Measurements from ENCODE around the gene HOMER2. TPM values are rescaled to one million over a fixed set of nuclear protein-coding genes. Genes with fewer than 3 reads are reported as not detected.

Gene HOMER2
- total RNA-seq, 1 experiment from 2014 or later: 14.2 TPM

- no peak overlapping the region for H4K5ac ChIP-seq (ENCODE audit: insufficient read length, low read depth, low read length)
- no peaks in the 10 kb centered on the region for H3K27me3 ChIP-seq (ENCODE audit: insufficient read depth, low read length)
- no peak overlapping the region for H2BK5ac ChIP-seq (ENCODE audit: insufficient read length, low read length)
- no peak overlapping the region for H3K27ac ChIP-seq (ENCODE audit: insufficient read length, low read depth, low read length)
- H4K20me1 ChIP-seq (ENCODE audit: control insufficient read depth, insufficient read depth, insufficient read length): no peaks in the 10 kb centered on the region
- H3K23ac ChIP-seq (ENCODE audit: insufficient read length, low read depth, low read length): no peak overlapping the region
- no peaks in the 10 kb centered on the region for H3K79me2 ChIP-seq (ENCODE audit: insufficient read depth, low read length)
- no peak overlapping the region for H3K4me3 Mint-ChIP-seq
- peaks cover 0 to 12% of the 10 kb centered on the region in 2 experiments; a peak in 3 of 4 replicates for H3K4me1 Mint-ChIP-seq
- no peak overlapping the region for H3K14ac ChIP-seq (ENCODE audit: insufficient read depth, low read length)
- no peak overlapping the region for H4K8ac ChIP-seq (replicated peaks; ENCODE audit: insufficient read length, low read depth, low read length)
- H2AFZ ChIP-seq (ENCODE audit: low read length): no peak overlapping the region
- WGBS (ENCODE audit: extremely low coverage, insufficient read length, low lambda C conversion rate): no CpG with 5 or more reads among the region's 5 CpGs
- no peak overlapping the region for H3K18ac ChIP-seq (ENCODE audit: insufficient read length, low read depth, low read length)
- H3K27ac Mint-ChIP-seq: no peak overlapping the region
- no peak overlapping the region for H2BK12ac ChIP-seq (ENCODE audit: insufficient read length, low read depth, low read length)
- H2BK20ac ChIP-seq (ENCODE audit: low read depth, low read length, poor library complexity, severe bottlenecking): no peak overlapping the region
- no peak overlapping the region for H3K56ac ChIP-seq (ENCODE audit: insufficient read length, low read depth, low read length)
- H4K91ac ChIP-seq (ENCODE audit: insufficient read length, low read depth, low read length): no peak overlapping the region
- H3K79me1 ChIP-seq (ENCODE audit: insufficient read depth, low read depth, low read length, poor library complexity, severe bottlenecking): no peaks in the 10 kb centered on the region
- H3K4me1 ChIP-seq (ENCODE audit: insufficient read depth, low read length): no peaks in the 10 kb centered on the region
- no peaks in the 10 kb centered on the region for H3K36me3 Mint-ChIP-seq (ENCODE audit: insufficient read depth in 1 of 3, low read depth in 3 of 3)
- DNase-seq: no peak
- no peak overlapping the region for H3K9ac ChIP-seq (ENCODE audit: extremely low read depth, insufficient read length, low read length)
- no peak overlapping the region for H2AK5ac ChIP-seq (ENCODE audit: insufficient read length, low read length)
- H3K27me3 Mint-ChIP-seq (ENCODE audit: low read depth): peaks cover 2% of the 10 kb centered on the region; the same call in 1 of the 2 replicates
- H3K4ac ChIP-seq (ENCODE audit: low read depth, low read length): no peak overlapping the region
- no peaks in the 10 kb centered on the region for H3K9me3 Mint-ChIP-seq
- H3K4me2 ChIP-seq (ENCODE audit: insufficient read depth, insufficient read length, low read length): no peak overlapping the region
- no peaks in the 10 kb centered on the region for H3K9me3 ChIP-seq (ENCODE audit: control insufficient read depth, low read depth, low read length)
- TF ChIP-seq, protein P1, sequence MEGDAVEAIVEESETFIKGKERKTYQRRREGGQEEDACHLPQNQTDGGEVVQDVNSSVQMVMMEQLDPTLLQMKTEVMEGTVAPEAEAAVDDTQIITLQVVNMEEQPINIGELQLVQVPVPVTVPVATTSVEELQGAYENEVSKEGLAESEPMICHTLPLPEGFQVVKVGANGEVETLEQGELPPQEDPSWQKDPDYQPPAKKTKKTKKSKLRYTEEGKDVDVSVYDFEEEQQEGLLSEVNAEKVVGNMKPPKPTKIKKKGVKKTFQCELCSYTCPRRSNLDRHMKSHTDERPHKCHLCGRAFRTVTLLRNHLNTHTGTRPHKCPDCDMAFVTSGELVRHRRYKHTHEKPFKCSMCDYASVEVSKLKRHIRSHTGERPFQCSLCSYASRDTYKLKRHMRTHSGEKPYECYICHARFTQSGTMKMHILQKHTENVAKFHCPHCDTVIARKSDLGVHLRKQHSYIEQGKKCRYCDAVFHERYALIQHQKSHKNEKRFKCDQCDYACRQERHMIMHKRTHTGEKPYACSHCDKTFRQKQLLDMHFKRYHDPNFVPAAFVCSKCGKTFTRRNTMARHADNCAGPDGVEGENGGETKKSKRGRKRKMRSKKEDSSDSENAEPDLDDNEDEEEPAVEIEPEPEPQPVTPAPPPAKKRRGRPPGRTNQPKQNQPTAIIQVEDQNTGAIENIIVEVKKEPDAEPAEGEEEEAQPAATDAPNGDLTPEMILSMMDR (conservative IDR thresholded peaks at IDR 0.05): no peak
- H3T11ph ChIP-seq (ENCODE audit: low read length): no peak overlapping the region
- H2BK120ac ChIP-seq (ENCODE audit: low read depth, low read length, poor library complexity, severe bottlenecking): no peak overlapping the region
- no peaks in the 10 kb centered on the region for H3K23me2 ChIP-seq (ENCODE audit: insufficient read length, low read depth, low read length, poor library complexity, severe bottlenecking)
- no peak overlapping the region for H2BK15ac ChIP-seq (ENCODE audit: low read depth, low read length)
These were observed 74.2 kb downstream of the HOMER2 start for GRCh38 chr15:82878325-82878724.

Measured in H9 (cell line).